ENCODE results near the gene EPYC. TPM values are rescaled to one million over a fixed set of nuclear protein-coding genes. Genes with fewer than 3 reads are reported as not detected.

Gene EPYC, protein sequence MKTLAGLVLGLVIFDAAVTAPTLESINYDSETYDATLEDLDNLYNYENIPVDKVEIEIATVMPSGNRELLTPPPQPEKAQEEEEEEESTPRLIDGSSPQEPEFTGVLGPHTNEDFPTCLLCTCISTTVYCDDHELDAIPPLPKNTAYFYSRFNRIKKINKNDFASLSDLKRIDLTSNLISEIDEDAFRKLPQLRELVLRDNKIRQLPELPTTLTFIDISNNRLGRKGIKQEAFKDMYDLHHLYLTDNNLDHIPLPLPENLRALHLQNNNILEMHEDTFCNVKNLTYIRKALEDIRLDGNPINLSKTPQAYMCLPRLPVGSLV
- total RNA-seq, result not detected in 2 replicates

DNA sequence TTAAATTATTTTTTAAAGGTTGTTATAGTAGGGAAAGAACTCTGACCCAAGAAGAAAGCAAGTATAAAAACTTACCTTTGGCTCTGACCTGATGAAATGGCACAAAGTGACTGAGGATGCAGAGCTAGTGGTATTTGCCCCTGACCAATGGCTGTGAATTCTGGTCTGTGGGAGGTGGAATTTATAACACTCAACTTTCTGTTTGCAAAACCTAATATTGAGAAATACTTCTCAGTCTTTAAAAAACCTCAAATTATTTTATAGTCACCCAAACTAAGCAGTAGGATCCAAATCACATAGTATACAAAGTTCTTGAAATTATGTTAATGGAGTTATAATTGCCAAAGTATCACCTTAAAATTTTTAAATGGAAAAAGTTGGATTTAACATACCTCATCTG lies at the start of gene EPYC:
TSS of gene EPYC (minus strand) at position 101 of the 400 bp plus-strand sequence. CDS start 2,407 bp downstream, outside the sequence.

DNA sequence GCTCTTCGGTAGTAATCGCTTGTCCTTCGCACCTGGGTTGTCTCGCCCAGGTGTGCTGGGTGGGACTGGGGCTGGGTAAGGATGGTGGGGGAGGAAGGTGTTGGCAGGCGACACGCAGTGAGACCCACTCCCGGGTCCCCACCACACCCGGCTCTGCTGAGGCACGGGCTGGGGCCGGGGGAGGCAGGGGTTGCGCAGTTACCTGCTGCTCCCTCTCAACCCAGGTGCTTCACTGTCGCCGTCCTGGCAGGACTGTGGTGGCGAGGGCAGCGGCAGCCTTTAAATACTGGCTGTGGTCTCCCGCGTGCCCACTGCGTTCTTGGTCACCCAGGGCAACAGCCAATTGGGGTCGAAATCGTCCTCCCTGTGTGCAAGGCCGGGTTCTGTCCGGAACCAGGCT lies 49.9 kb downstream of the EPYC start, which contains the start of gene CCER1:
TSS of gene CCER1 (minus strand) at position 256 of the 400 bp plus-strand sequence. CDS start 434 bp downstream, outside the sequence.

Other genes starting within 250 kb of the EPYC start
- not detected in 2 replicates for gene CCER1, start 49.8 kb downstream of the EPYC start, total RNA-seq
- not detected in 2 replicates for gene KERA, start 53.1 kb upstream of the EPYC start, total RNA-seq
- 1,443 and 1,565 TPM in 2 replicates for gene LUM, start 106.5 kb upstream of the EPYC start, total RNA-seq
- gene DCN, start 177.8 kb upstream of the EPYC start, total RNA-seq, result 827 and 850 TPM in 2 replicates

All from hair follicle dermal papilla cell (primary cell).